Measurements from ENCODE around the gene CPEB3.

The CPEB3 gene

GRCh38 chr10:92091965-92092364 lies 198.9 kb downstream of the CPEB3 start:
- no peaks in the 10 kb centered on the region for H3K27me3 ChIP-seq (ENCODE audit: insufficient read depth, low read length)
- no peaks in the 10 kb centered on the region for H3K9me3 ChIP-seq (ENCODE audit: insufficient read depth, low read depth, low read length)
- H3K36me3 ChIP-seq (ENCODE audit: insufficient read depth, low read length): no peaks in the 10 kb centered on the region
- H3K9ac ChIP-seq (ENCODE audit: low read depth, low read length): no peak overlapping the region
- no peak overlapping the region for H3K27ac ChIP-seq (ENCODE audit: low read depth, low read length)
- H3K4me1 ChIP-seq (ENCODE audit: insufficient read depth, low read length): peaks cover 25% of the 10 kb centered on the region
- no peak overlapping the region for H3K4me3 ChIP-seq (ENCODE audit: low read length)
- 68% methylated on average over 2 of the region's 2 CpGs for WGBS

GRCh38 chr10:92087750-92088395 lies 203.0 kb downstream of the CPEB3 start:
- Histone ChIP-seq H3K36me3 (ENCODE audit: insufficient read depth, low read length) (no peaks in the 10 kb centered on the region), H3K4me3 (ENCODE audit: low read length) (no peak overlapping the region), H3K27me3 (ENCODE audit: insufficient read depth, low read length) (no peaks in the 10 kb centered on the region), H3K4me1 (ENCODE audit: insufficient read depth, low read length) (peaks cover 17% of the 10 kb centered on the region), H3K9me3 (ENCODE audit: insufficient read depth, low read depth, low read length) (no peaks in the 10 kb centered on the region), H3K27ac (ENCODE audit: low read depth, low read length) (no peak overlapping the region), H3K9ac (ENCODE audit: low read depth, low read length) (no peak overlapping the region)
- 13% methylated on average over 7 of the region's 7 CpGs for WGBS

GRCh38 chr10:92082583-92083280 lies 208.1 kb downstream of the CPEB3 start:
- no peaks in the 10 kb centered on the region for H3K9me3 ChIP-seq (ENCODE audit: insufficient read depth, low read depth, low read length)
- no peaks in the 10 kb centered on the region for H3K36me3 ChIP-seq (ENCODE audit: insufficient read depth, low read length)
- H3K9ac ChIP-seq (ENCODE audit: low read depth, low read length): no peak overlapping the region
- H3K27me3 ChIP-seq (ENCODE audit: insufficient read depth, low read length): no peaks in the 10 kb centered on the region
- H3K27ac ChIP-seq (ENCODE audit: low read depth, low read length): no peak overlapping the region
- no peaks in the 10 kb centered on the region for H3K4me1 ChIP-seq (ENCODE audit: insufficient read depth, low read length)
- no peak overlapping the region for H3K4me3 ChIP-seq (ENCODE audit: low read length)

DNA sequence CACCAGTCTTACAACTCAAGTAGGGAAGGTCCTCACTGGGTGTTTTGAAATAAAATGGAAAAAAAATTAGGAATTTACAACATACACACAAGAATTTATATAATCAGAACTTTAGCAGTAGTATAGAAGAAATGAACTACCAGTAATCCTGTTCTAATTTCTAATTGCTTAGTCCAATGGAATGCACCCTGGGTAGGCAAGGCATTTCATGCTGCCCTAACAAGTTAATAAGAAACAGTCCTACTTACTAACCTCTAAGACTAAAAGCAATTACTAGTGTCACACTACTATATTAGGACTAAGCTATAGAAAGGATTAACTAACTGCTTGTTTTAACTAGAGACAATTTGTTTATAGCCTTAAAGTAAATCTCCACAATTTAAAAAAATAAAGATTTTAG lies 209.2 kb downstream of the CPEB3 start:
- no peak overlapping the region for H3K9ac ChIP-seq (ENCODE audit: low read depth, low read length)
- H3K36me3 ChIP-seq (ENCODE audit: insufficient read depth, low read length): no peaks in the 10 kb centered on the region
- no peaks in the 10 kb centered on the region for H3K27me3 ChIP-seq (ENCODE audit: insufficient read depth, low read length)
- no peaks in the 10 kb centered on the region for H3K9me3 ChIP-seq (ENCODE audit: insufficient read depth, low read depth, low read length)
- H3K27ac ChIP-seq (ENCODE audit: low read depth, low read length): no peak overlapping the region
- no peak overlapping the region for H3K4me3 ChIP-seq (ENCODE audit: low read length)
- H3K4me1 ChIP-seq (ENCODE audit: insufficient read depth, low read length): no peaks in the 10 kb centered on the region

- WGBS: 96% methylated on average over 3 of the region's 3 CpGs
- Histone ChIP-seq H3K36me3 (ENCODE audit: insufficient read depth, low read length) (no peaks in the 10 kb centered on the region), H3K4me3 (ENCODE audit: low read length) (no peak overlapping the region), H3K9me3 (ENCODE audit: insufficient read depth, low read depth, low read length) (no peaks in the 10 kb centered on the region), H3K27me3 (ENCODE audit: insufficient read depth, low read length) (no peaks in the 10 kb centered on the region), H3K27ac (ENCODE audit: low read depth, low read length) (no peak overlapping the region), H3K4me1 (ENCODE audit: insufficient read depth, low read length) (0 out of 2 replicates have a peak, but pooled peaks cover 6% of the 10 kb centered on the region), H3K9ac (ENCODE audit: low read depth, low read length) (no peak overlapping the region)
Measured at GRCh38 chr10:92080244-92080643, 210.6 kb downstream of the CPEB3 start.

- 0 out of 2 replicates have a peak, but pooled peaks cover 6% of the 10 kb centered on the region for H3K4me1 ChIP-seq (ENCODE audit: insufficient read depth, low read length)
- H3K4me3 ChIP-seq (ENCODE audit: low read length): no peak overlapping the region
- no peaks in the 10 kb centered on the region for H3K27me3 ChIP-seq (ENCODE audit: insufficient read depth, low read length)
- no peaks in the 10 kb centered on the region for H3K36me3 ChIP-seq (ENCODE audit: insufficient read depth, low read length)
- no peak overlapping the region for H3K9ac ChIP-seq (ENCODE audit: low read depth, low read length)
- WGBS: 91% methylated on average over 6 of the region's 6 CpGs
- H3K27ac ChIP-seq (ENCODE audit: low read depth, low read length): no peak overlapping the region
- H3K9me3 ChIP-seq (ENCODE audit: insufficient read depth, low read depth, low read length): no peaks in the 10 kb centered on the region
Measured at GRCh38 chr10:92079003-92079402, 211.9 kb downstream of the CPEB3 start.

DNA sequence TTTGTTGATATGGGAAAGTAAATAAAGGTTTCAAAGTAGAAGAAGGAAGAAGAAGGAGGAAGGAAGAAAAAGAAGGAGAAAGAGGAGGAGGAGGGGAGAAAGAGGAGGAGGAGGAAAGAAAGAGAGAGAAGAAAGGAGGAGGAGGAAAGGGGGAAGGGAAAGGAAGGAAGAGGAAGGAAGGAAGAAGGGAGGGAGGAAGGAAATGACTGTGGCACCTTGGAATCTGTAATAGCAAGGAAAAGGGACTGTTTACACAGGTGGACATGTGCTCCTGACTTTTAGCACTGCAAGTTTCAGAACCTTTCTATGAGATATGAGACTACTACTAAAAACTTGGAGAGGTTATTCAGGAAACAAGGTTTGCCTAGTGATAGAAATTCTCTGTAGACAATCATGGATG lies 214.2 kb downstream of the CPEB3 start:
- H3K4me1 ChIP-seq (ENCODE audit: insufficient read depth, low read length): 0 out of 2 replicates have a peak, but pooled peaks cover 6% of the 10 kb centered on the region
- H3K9ac ChIP-seq (ENCODE audit: low read depth, low read length): no peak overlapping the region
- H3K27me3 ChIP-seq (ENCODE audit: insufficient read depth, low read length): no peaks in the 10 kb centered on the region
- no peaks in the 10 kb centered on the region for H3K36me3 ChIP-seq (ENCODE audit: insufficient read depth, low read length)
- no peak overlapping the region for H3K4me3 ChIP-seq (ENCODE audit: low read length)
- no peak overlapping the region for H3K27ac ChIP-seq (ENCODE audit: low read depth, low read length)
- H3K9me3 ChIP-seq (ENCODE audit: insufficient read depth, low read depth, low read length): no peaks in the 10 kb centered on the region

GRCh38 chr10:92075829-92076228 lies 215.0 kb downstream of the CPEB3 start:
- Histone ChIP-seq H3K4me3 (ENCODE audit: low read length) (no peak overlapping the region), H3K36me3 (ENCODE audit: insufficient read depth, low read length) (no peaks in the 10 kb centered on the region), H3K4me1 (ENCODE audit: insufficient read depth, low read length) (0 out of 2 replicates have a peak, but pooled peaks cover 6% of the 10 kb centered on the region), H3K27me3 (ENCODE audit: insufficient read depth, low read length) (no peaks in the 10 kb centered on the region), H3K27ac (ENCODE audit: low read depth, low read length) (no peak overlapping the region), H3K9me3 (ENCODE audit: insufficient read depth, low read depth, low read length) (no peaks in the 10 kb centered on the region), H3K9ac (ENCODE audit: low read depth, low read length) (no peak overlapping the region)

DNA sequence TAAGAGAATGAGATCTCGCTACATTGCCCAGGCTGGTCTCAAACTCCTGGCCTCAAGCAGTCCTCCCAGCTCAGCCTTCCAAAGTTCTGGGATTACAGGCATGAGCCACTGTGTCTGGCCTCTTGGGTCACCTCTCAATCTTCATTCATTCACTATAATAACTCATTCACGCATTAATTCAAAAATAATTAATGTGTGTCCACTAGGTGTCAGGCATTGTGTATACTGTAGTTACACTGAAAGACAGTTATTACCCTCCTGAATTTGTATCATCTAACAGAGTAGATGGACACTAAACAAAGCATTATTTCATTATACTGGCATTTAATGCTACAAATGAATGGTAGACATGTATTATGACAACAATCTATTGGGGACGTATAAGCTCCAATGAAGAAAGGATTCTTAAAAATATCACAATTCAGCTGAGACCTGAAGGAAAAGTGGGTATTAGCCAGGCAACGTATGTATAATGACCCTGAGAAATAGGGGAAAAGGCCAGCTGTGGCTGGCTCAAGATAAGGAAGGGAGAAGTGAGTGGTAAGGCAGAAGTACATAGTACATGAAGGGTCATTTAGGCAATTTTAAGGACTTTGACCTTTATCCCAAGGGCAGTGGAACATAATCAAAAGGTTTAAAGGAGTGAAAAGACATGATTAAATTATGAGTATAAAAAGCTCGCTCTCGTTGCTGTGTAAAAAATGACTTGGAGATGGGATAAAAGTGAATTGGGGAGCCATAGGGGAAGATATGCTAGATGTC lies 216.6 kb downstream of the CPEB3 start:
- no peaks in the 10 kb centered on the region for H3K36me3 ChIP-seq (ENCODE audit: insufficient read depth, low read length)
- no peak overlapping the region for H3K9ac ChIP-seq (ENCODE audit: low read depth, low read length)
- no peaks in the 10 kb centered on the region for H3K27me3 ChIP-seq (ENCODE audit: insufficient read depth, low read length)
- no peak overlapping the region for H3K27ac ChIP-seq (ENCODE audit: low read depth, low read length)
- 94% methylated on average over 5 of the region's 6 CpGs for WGBS
- H3K9me3 ChIP-seq (ENCODE audit: insufficient read depth, low read depth, low read length): no peaks in the 10 kb centered on the region
- no peak overlapping the region for H3K4me3 ChIP-seq (ENCODE audit: low read length)
- 0 out of 2 replicates have a peak, but pooled peaks cover 6% of the 10 kb centered on the region for H3K4me1 ChIP-seq (ENCODE audit: insufficient read depth, low read length)

DNA sequence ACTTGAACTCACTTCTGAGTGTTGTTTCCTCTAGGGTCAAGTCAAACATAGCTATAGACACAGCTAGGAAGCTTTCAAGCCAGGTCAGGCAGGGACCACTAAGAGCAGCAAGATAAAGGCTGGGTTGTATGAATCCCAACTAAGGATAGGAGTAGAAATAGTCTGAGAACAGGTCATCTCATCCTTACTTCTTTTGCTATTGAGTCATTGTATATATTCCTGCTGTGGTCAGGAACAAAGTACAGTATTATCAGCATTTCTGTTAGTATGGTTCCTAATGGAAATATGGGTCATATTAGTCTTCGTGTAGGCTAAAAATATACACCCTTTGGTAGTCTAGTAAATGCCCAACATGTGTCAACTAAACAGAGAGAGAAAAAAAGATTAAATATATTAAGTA lies 222.0 kb downstream of the CPEB3 start:
- no peak overlapping the region for H3K27ac ChIP-seq (ENCODE audit: low read depth, low read length)
- WGBS: 100% methylated on average over 1 of the region's 1 CpG
- no peaks in the 10 kb centered on the region for H3K4me1 ChIP-seq (ENCODE audit: insufficient read depth, low read length)
- H3K4me3 ChIP-seq (ENCODE audit: low read length): no peak overlapping the region
- no peaks in the 10 kb centered on the region for H3K9me3 ChIP-seq (ENCODE audit: insufficient read depth, low read depth, low read length)
- no peaks in the 10 kb centered on the region for H3K36me3 ChIP-seq (ENCODE audit: insufficient read depth, low read length)
- no peak overlapping the region for H3K9ac ChIP-seq (ENCODE audit: low read depth, low read length)
- no peaks in the 10 kb centered on the region for H3K27me3 ChIP-seq (ENCODE audit: insufficient read depth, low read length)

- 98% methylated on average over 4 of the region's 4 CpGs for WGBS
- no peak overlapping the region for H3K4me3 ChIP-seq (ENCODE audit: low read length)
- no peaks in the 10 kb centered on the region for H3K36me3 ChIP-seq (ENCODE audit: insufficient read depth, low read length)
- H3K27me3 ChIP-seq (ENCODE audit: insufficient read depth, low read length): no peaks in the 10 kb centered on the region
- no peaks in the 10 kb centered on the region for H3K9me3 ChIP-seq (ENCODE audit: insufficient read depth, low read depth, low read length)
- no peaks in the 10 kb centered on the region for H3K4me1 ChIP-seq (ENCODE audit: insufficient read depth, low read length)
- H3K27ac ChIP-seq (ENCODE audit: low read depth, low read length): no peak overlapping the region
- no peak overlapping the region for H3K9ac ChIP-seq (ENCODE audit: low read depth, low read length)
Measured at GRCh38 chr10:92066386-92066785, 224.5 kb downstream of the CPEB3 start.

Measured in HUES64 (cell line).